Epithelial cell of esophagus (primary cell): ENCODE measurements around the gene KIF26B.
"Not testable (repeated sequence)": the region's sequence is repeated elsewhere in the genome, so short reads cannot be mapped to it uniquely, and the experiment has no call there.

ENCODE experiments used
- DNase-seq: peaks from one replicate; pipeline ENCODE4 v3.0.0; 2010; ENCODE audit warnings: low read depth
- H3K4me3 ChIP-seq: 2 replicates; pipeline ENCODE4 v1.5.1; 2011; ENCODE audit warnings: mild to moderate bottlenecking, low read length, control low read depth
- CTCF ChIP-seq: IDR thresholded peaks from 2 replicates; pipeline ENCODE4 v1.5.1; 2011; ENCODE audit warnings: low read depth, mild to moderate bottlenecking, low read length, control low read depth, inconsistent platforms; ENCODE audit not compliant: insufficient read depth; ENCODE audit errors: missing control alignments

Gene KIF26B

GRCh38 chr1:245390975-245391374 is 236.2 kb downstream of the KIF26B start:
- no peak for DNase-seq
- H3K4me3 ChIP-seq: no peak overlapping the region
- no peak for TF ChIP-seq CTCF

GRCh38 chr1:245393694-245394093 is 238.9 kb downstream of the KIF26B start:
- no peak for DNase-seq
- H3K4me3 ChIP-seq: no peak overlapping the region
- TF ChIP-seq CTCF: no peak

GRCh38 chr1:245395680-245396079 is 240.9 kb downstream of the KIF26B start:
- no peak overlapping the region for H3K4me3 ChIP-seq

GRCh38 chr1:245396615-245397014 is 241.8 kb downstream of the KIF26B start:
- no peak overlapping the region for H3K4me3 ChIP-seq
- TF ChIP-seq CTCF: no peak
- DNase-seq: no peak

More at GRCh38 chr1:245395680-245396079, 240.9 kb downstream of the KIF26B start:
- no peak for TF ChIP-seq CTCF
- no peak for DNase-seq

- DNase-seq: no peak
- no peak overlapping the region for H3K4me3 ChIP-seq
- no peak for TF ChIP-seq CTCF
These were observed 243.0 kb downstream of the KIF26B start for GRCh38 chr1:245397771-245398170.

GRCh38 chr1:245398180-245398579 is 243.4 kb downstream of the KIF26B start:
- DNase-seq: no peak
- TF ChIP-seq CTCF: no peak

GRCh38 chr1:245401881-245402587 is 247.2 kb downstream of the KIF26B start:
- DNase-seq: no peak
- TF ChIP-seq CTCF: no peak

More at GRCh38 chr1:245398180-245398579, 243.4 kb downstream of the KIF26B start:
- no peak overlapping the region for H3K4me3 ChIP-seq

GRCh38 chr1:245402998-245403397 is 248.2 kb downstream of the KIF26B start:
- H3K4me3 ChIP-seq, DNase-seq: not testable (repeated sequence)

More at GRCh38 chr1:245401881-245402587, 247.2 kb downstream of the KIF26B start:
- no peak overlapping the region for H3K4me3 ChIP-seq
